EH (cell line): ENCODE results near the gene ANKS4B.
"Not testable (repeated sequence)": the region's sequence is repeated elsewhere in the genome, so short reads cannot be mapped to it uniquely, and the experiment has no call there.

Source experiments
- DNase-seq: peaks from one replicate; pipeline ENCODE4 v3.0.0-alpha.2; 2015; ENCODE audit warnings: low read depth

The ANKS4B gene, protein sequence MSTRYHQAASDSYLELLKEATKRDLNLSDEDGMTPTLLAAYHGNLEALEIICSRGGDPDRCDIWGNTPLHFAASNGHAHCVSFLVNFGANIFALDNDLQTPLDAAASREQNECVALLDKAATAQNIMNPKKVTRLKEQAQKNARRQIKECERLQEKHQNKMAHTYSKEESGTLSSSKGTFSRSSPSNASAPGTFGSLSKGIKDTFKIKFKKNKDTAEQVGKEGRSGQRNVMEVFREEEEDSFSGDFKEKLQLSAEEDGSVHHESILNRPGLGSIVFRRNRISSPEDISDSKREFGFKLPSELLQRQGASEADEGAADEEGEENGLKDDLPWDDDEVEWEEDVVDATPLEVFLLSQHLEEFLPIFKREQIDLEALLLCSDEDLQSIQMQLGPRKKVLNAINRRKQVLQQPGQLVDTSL

DNA sequence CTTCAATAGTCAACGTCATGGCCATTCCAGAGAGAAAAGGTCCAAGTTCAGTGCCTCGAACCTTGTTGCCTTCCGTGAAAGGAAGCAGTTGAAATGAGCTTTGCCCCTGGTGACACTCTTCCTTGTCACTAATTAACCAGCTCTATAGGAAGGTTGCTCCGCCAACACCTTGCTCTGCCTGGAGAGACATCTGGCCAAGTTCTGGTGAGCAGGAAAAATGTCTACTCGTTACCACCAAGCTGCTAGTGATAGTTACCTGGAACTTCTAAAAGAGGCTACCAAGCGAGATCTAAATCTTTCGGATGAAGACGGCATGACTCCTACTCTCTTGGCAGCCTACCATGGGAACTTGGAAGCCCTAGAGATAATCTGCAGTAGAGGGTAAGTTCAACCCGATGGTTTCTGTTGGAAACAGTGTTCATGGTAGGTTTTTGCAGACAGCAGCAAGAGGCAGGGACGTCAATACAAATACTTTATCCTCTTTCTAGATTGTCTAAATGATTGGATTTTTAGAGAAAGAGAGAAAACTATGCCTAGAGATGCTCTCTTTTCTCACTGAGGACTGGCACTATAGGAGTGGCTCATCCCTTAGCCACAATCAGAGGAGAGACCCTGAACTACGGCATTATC, at the start of gene ANKS4B:
ANKS4B (plus strand) TSS at position 179 of the 630 bp plus-strand sequence; CDS start at position 218, 39 bp downstream.
- DNase-seq: no peak

DNA sequence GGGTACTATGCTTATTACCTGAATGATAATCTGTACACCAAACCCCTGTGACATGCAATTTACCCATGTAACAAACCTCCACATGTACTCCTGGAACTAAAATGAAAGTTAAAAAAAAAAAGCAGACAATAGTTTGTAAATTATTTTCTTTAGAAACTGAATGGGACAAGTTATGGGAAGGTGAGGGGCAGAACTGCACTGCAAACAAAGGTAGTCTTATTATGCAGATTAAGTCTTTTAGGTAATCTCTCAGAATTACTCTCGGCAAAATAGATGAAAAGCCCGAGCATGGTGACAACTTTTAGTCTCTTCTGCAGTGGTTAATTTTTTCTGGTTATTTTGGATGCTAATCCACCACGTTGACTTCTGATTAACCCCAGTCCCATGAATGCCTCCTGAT, 49.5 kb upstream of the ANKS4B start:
- DNase-seq: no peak

DNA sequence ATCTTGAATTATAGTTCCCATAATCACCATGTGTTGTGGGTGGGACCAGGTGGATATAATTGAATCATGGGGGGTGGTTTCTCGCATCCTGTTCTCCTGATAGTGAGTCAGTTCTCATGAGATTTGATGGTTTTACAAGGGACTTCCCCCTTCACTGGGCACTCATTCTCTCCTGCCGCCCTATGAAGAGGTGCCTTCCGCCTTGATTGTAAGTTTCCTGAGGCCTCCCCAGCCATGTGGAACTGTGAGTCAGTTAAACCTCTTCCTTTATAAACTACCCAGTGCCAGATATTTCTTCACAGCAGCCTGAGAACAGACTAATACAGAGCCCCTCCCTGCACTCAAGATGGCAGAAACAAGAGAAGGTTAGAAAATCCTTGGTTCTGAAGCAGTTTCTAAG, 48.7 kb upstream of the ANKS4B start:
- DNase-seq: no peak

DNA sequence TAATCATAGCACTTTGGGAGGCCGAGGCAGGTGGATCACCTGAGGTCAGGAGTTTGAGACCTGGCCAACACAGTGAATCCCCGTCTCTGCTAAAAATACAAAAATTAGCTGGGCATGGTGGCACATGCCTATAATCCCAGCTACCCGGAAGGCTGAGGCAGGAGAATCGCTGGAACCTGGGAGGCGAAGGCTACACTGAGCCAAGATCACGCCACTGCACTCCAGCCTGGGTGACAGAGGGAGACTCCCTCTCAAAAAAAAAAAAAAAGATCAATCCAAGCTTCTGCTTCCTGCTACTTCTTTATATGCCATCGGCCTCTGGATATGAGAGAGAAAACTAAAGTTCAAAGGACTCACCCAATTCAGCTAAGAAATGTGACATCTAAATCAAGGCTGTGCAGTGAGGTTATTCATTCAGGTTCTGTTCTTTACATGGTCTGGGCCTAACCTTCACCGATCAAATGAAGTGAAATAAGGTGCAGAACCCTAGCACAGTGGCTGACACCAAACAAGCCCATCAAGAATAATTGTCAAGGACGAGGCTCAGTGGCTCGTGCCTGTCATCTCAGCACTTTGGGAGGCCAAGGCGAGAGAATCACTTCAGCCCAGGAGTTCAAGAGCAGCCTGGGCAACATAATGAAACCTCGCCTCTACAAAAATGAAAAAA, 47.7 kb upstream of the ANKS4B start:
- DNase-seq: no peak

DNA sequence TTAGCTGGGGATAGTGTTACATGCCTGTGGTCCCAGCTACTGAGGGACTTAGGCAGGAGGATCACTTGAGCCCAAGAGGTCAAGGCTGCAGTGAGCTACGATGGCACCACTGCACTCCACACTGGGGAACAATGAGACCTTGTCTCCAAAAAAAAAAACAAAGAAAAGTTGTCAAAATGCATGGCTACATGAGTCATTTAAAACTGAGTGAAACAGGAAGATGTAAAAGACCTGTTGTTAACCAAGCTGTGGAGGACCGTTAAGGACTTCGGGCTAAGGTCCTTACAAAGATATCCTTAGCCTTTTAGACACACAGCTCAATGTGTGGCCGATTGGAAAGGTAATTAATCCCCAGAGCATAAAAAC, 47.2 kb upstream of the ANKS4B start:
- no peak for DNase-seq

DNA sequence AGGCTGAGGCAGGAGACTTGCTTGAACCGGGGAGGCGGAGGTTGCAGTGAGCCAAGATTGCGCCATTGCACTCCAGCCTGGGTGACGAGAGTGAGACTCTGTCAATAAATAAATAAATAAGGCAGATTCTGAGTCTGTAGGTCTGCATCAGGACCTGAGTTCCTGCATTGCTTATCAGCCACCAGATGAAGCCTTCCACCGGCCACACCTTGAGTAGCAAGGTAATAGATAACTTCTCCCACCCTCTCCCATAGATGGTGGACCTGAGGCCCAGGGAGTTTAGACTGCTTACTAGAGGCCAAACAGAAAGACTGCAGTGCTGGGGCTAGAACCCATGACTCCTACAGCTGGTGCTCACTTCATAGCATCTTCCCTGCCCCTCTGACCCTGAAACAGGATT, 44.2 kb upstream of the ANKS4B start:
- no peak for DNase-seq

DNA sequence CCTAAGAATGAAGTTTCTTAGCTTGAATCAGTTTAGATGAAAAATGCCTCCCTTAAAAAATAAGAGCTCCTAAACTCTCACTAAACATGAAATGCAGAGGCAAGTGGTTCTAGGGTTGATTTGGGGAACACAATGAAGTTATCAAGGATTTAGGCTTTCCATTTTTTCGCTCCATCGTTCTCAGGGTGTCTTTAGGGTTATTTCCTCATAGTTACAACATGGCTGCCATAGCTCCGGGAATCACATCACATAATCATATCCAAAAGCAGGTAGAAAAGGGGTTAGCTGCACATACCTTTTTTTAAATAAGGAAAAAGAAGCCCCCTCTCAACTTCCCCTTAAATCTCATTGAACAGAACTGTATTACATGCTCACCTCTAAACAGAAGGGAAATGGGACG, 43.5 kb upstream of the ANKS4B start:
- no peak for DNase-seq

DNA sequence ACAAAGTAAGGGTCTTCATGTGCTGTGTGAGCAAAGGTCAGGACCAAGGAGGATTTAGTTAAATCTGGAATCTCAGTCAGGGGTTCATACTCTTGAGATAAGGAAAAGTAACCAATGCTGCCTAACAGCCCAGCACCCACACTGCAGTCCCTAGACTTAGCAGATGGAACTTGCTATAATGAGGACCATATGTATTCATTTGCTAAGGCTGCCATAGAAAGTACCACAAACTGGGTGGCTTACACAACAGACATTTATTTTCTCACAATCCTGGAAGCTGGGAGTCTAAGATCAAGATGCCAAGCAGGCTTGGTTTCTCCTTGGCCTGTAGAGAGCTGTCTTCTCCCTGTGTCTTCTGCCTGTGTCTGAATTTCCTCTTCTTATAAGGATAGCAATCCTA, 42.9 kb upstream of the ANKS4B start:
- peak; percentile 71 for DNase-seq

DNA sequence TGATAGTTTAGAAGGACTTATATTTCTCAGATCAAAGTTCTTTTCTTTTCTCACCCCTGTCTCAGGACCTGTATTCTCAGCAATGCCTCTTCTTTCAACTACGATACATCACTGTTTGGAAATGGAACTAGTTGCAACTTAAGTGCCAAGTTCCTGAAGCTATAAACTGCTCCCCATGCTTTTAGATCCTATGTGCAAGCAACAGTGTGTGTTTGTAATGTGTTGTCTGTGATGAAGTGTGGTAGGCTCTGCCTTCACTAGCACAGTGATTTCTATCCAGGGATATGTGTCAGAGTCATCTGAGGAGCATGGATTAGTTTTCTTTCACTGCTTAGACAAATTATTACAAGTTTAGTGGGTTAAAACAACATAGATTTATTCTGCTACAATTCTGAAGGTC, 40.5 kb upstream of the ANKS4B start:
- DNase-seq: no peak

DNA sequence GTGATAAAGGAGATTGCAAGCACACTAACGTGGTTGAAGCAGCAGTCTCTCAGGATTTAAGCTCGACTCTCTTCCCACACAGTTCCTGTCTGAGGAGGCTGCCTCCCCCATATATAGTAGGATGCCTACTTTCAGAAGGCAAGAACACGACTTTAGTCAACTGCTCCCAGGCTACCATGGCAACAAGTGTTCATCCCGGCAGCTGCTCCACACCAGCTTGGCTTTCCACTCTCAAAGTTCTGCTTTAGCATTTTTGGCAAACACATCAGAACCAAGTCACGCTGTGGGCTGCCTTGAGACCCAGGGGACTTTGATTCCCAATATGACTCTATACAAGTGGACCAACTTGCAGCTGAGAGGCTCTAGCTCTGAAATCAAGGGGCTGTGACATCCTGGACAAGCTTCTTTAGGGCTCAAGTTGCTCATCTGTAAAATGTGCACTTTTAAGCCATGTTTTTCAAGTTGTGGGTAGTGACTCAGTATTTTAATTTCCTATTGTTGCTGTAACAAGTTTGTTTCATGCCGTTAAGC, 38.7 kb upstream of the ANKS4B start:
- peak; percentile 21 for DNase-seq

DNA sequence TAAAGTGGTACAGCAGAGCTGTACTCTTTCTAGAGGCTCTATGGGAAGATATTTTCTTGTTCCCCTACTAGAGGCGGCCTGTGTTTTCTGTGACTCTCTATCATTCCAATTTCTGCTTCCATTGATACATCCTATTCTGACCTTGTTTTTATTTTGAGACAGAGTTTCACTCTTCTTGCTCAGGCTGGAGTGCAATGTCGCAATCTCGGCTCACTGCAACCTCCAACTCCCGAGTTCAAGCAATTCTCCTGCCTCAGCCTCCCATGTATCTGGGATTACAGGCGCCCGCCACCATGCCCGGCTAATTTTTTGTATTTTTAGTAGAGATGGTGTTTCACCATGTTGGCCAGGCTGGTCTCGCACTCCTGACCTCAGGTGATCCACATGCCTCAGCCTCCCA, 38.2 kb upstream of the ANKS4B start:
- not testable (repeated sequence) for DNase-seq

DNA sequence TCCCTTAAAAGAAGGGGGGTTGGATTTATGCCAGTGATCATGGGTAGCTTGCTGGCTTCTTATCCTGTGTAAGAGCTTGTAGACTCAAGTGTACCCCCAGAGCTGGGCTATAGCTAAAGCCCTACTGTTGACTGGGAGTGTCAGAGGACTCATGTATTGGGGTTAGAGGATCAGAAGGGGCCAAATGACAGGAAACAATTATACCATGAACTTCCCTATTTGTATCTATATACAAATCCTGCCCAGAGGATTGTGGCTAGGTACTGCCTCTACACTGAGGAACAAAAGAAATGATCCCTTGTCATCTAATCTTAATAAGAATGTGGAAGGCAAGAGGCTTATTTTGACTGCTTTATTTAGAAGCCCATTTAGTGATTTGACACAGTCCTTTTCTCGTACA, 36.4 kb upstream of the ANKS4B start:
- no peak for DNase-seq

DNA sequence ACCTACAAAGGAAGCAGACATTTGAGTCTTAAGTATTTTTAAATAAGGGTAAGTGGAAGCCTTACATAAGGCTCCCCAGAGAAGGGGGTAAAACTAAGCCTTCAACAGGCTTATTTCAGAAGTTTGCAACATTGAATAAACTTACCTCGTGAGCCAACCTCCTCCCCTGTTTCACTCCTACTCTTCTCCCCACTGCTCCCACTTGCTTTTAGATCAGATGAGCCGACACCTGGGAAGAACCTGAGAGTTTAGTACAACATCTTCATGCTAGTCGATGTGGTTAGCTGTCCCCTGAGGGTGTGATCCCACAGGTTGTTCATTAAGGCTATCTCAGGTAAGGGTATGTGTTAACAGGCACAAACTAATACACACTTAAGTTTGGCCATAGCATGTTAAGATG, 35.9 kb upstream of the ANKS4B start:
- DNase-seq: no peak

DNA sequence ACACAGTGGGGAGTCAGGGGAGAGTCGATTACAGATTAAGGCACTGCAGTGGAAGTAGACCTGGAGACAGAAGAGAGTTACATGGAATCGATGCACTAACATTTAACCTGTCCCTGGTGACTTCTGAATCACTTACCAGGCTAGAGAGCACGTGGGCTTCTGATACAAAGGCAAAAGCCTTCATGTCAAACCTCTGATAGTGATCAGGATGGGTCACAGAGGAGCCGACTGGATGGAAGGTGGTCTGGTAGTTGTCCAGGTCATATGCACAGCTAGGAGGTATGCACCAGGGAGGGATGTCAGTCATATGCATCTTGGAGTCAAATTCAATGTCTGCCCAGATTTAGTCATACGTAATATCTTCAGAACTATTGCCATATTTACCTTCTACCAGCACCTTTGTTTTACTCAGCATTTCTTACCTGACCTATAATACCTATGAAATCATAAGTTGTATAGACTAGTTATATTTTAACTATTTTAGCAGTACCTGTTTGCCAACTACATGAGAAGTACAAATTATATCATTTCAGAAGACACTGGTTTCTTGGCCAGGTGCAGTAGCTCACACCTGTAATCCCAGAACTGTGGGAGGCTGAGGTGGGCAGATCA, 33.8 kb upstream of the ANKS4B start:
- DNase-seq: no peak

DNA sequence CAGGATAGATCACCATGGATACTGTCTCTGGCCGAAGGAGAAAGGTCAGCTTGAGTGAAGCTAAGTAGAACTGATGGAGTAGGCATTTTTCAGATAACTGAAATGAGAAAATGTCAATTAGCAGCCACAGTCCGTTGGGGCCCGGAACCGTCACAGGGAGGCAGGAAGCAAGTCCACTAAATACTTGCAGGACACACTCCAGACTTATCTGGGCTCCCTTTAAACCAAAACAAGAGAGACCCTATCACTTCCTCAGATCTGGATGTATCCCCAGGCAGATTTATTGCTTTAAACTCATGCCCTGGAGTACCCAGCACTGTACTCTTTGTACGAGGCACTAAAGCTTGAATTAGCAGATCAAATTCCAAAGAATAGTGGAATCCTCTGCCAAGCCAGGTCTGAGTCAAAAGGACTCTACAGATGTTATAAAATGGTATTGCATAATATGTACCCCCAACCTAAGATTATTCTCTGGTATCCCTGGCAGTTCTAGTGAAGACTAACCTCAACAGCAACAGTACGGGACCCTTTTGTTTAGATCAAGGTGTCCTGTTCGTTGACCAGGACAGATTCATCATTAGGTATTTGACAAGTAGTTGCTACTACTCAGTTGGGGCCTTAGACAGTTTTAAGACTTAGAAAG, 30.2 kb upstream of the ANKS4B start:
- no peak for DNase-seq

DNA sequence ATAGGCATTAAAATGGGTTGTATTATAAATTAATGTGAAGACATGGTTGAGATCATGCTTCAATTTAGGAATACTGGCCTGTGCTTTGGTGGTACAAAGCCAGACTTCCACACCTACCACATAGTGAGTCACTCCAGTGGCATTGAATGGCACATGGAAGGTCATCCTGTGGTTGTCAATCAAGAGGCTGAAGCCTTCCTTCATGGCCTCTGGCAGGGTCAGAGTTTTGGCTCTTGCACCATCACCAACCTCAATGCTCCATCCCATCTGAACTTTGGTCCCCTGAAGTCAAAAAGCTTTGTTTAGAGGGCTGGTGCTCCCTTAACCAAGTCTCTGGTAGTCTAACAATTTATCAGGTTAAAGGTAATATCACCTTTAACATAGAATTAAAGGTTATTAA, 28.2 kb upstream of the ANKS4B start:
- no peak for DNase-seq

DNA sequence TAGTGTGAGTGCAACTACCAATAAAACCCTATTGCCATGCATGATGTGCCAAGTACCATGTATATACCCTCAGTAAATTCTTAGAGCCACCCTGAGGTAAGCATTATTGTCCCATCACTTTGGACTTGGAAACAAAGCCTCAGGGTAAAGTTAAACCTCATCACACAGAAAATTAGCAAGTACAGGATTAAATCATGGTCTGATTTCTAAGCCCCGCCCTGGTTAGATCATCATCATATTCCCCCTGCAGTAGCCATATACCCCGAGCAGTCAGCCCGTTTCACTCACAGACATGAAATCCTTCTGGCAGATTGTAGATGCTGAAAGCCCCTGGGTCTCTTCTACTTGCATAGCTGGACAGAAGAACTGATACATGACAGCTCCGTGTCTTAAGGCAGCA, 26.9 kb upstream of the ANKS4B start:
- DNase-seq: no peak

DNA sequence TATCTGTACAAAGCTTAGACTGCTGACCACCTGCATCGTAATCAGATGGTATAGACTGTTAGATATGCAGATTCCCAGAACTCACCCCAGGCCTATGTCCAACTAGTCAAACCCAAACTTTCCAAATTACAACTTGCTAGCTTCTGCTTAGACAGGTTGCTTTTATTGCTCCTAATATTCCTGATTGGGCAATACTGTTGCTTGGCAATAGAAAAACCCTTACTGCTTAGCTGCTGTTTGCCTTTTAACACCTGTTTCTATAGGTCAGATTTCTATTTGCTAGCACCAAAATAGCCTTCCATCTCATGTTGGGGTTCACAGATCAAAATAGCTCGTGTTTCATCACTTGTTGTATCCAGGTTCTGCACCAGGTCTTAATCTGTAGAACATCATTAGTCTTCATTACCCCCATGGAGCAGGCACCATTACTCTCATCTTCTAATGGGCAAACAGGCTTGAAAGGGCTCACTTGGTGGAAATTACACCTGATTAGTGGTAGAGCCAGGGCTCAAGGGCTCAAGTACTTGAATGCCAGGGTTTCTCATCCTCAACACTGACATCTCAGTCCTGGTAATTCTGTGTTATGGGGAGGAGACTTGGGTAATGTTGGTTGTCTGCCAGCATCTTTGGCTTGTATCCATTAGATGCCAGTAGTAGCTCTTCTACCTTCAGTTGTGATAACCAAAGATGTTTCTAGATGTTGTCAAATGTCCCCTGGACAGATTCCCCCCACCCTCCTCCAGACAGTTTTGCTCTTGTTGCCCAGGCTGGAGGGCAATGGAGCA, 24.9 kb upstream of the ANKS4B start:
- no peak for DNase-seq

DNA sequence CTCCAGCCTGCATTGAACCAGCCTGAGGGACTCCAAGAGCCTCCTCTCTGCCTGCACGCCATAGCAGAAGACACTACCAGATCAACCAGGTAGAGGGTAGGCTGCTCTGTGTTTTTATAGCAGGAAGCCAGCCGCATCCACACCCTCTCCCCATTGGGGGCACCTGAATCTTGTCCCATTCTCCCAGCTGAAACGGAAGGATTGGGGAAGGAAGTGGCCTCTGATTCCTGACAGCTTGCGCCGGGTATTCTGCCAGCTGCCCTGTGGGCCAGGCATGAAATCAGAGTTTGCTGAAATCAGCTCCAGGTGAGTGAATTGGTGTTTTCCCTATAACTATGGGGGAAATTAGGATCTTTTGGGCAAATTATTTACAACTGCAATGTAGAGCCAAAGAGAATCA, 22.0 kb upstream of the ANKS4B start, which contains the start of gene ZP2:
ZP2 (minus strand) TSS at position 89 of the 400 bp plus-strand sequence; CDS start at position 62, 27 bp downstream.
- no peak for DNase-seq

DNA sequence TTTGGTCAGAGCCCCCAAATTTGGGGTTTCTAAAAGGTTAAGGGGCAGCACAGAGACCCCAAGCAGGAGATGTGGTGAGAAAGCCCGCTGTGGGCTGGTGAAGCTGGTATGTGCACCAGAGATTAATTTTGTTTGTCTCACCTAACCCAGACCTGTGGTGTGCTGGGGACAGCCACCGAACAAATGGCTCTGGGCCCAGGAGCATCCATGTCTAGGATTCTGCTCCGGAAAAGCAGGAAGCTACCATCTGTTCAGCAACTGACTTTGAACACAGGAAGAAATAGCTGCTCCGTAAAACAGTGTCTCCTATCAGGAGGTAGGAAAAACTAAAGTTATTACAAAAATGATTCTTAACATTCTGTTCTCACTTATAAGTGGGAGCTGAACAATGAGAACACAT, 19.4 kb upstream of the ANKS4B start:
- no peak for DNase-seq

DNA sequence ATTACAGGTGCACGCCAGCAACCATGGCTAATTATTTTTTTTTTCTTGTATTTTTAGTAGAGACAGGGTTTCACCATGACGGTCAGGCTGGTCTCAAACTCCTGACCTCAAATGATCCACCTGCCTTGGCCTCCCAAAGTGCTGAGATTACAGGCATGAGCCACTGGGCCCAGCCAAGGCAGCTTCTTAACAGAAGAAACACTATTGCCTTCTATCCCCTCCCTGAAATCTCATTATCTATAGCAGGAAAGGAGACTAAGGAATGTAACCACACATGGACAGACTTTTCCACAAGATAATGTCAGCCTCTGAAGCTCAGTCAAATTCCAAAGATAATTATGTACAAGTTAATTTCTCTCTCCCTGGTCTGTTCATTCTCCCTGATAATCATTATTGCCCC, 16.4 kb upstream of the ANKS4B start:
- DNase-seq: no peak
